HepG2 (cell line): ENCODE data around the gene PSMA7. TPM values are rescaled to one million over a fixed set of nuclear protein-coding genes. Genes with fewer than 3 reads are reported as not detected.

Experiments
- ATF7 ChIP-seq, 2 experiments: fragments of 450-650 bp in 1 of 2; sonication (generic) in 1 of 2; formaldehyde crosslinking in 1 of 2; IDR thresholded peaks; 2 replicates each; pipeline versions ENCODE4 v1.4.0 to v1.6.1; 2016 to 2020; ENCODE audit warnings: antibody characterized with exemption in 1 of 2, mild to moderate bottlenecking in 1 of 2, missing genetic modification reagents in 1 of 2
- DNMT3B ChIP-seq: conservative IDR thresholded peaks from 2 replicates; pipeline ENCODE4 v1.6.1; 2016; ENCODE audit warnings: missing biosample characterization, control low read depth
- FOXA1 ChIP-seq, 2 experiments: fragments of 450-650 bp in 1 of 2; sonication (generic) in 1 of 2; formaldehyde crosslinking in 1 of 2; IDR thresholded peaks; 2 replicates each; pipeline versions ENCODE4 v1.4.0 to v1.6.1; 2016 to 2020; ENCODE audit warnings: missing genetic modification reagents in 1 of 2
- GLMP ChIP-seq: sonication (generic); formaldehyde crosslinking; IDR thresholded peaks from 2 replicates; pipeline ENCODE4 v1.9.0; 2021; ENCODE audit warnings: missing genetic modification reagents, mild to moderate bottlenecking, borderline replicate concordance
- HOXA5 ChIP-seq: sonication (generic); formaldehyde crosslinking; IDR thresholded peaks from 2 replicates; pipeline ENCODE4 v1.4.0; 2020; ENCODE audit warnings: missing genetic modification reagents
- IKZF4 ChIP-seq: sonication (generic); formaldehyde crosslinking; IDR thresholded peaks from 2 replicates; pipeline ENCODE4 v1.5.1; 2020; ENCODE audit warnings: borderline replicate concordance, mild to moderate bottlenecking, low read depth, missing genetic modification reagents; ENCODE audit errors: not compliant biosample characterization
- POLR2A ChIP-seq, 2 experiments: IDR thresholded peaks; 2 replicates each; pipeline ENCODE4 v1.6.1; 2011; ENCODE audit warnings: low read depth in 2 of 2, low read length in 2 of 2, mild to moderate bottlenecking in 1 of 2, moderate library complexity in 1 of 2; ENCODE audit not compliant: insufficient read depth in 1 of 2
- SMAD1 ChIP-seq: sonication (generic); formaldehyde crosslinking; IDR thresholded peaks from 2 replicates; pipeline ENCODE4 v1.4.0; 2020; ENCODE audit warnings: missing genetic modification reagents, low read depth, mild to moderate bottlenecking, borderline replicate concordance
- SP5 ChIP-seq: IDR thresholded peaks from 2 replicates; pipeline ENCODE4 v1.6.1; 2016; ENCODE audit warnings: low read depth, borderline replicate concordance
- TEAD2 ChIP-seq: sonication (generic); formaldehyde crosslinking; IDR thresholded peaks from 2 replicates; pipeline ENCODE4 v1.9.0; 2021; ENCODE audit warnings: missing genetic modification reagents
- ZBTB37 ChIP-seq: sonication (generic); formaldehyde crosslinking; IDR thresholded peaks from 2 replicates; pipeline ENCODE4 v1.4.0; 2020; ENCODE audit warnings: mild to moderate bottlenecking, missing genetic modification reagents
- ZNF142 ChIP-seq: sonication (generic); formaldehyde crosslinking; IDR thresholded peaks from 2 replicates; pipeline ENCODE4 v1.4.0; 2020; ENCODE audit warnings: missing genetic modification reagents
- ZNF354B ChIP-seq: sonication (generic); formaldehyde crosslinking; IDR thresholded peaks from 2 replicates; pipeline ENCODE4 v1.8.0; 2022; ENCODE audit warnings: mild to moderate bottlenecking, missing genetic modification reagents
- ZNF496 ChIP-seq: sonication (generic); formaldehyde crosslinking; IDR thresholded peaks from 2 replicates; pipeline ENCODE4 v1.8.1; 2023; ENCODE audit warnings: mild to moderate bottlenecking, moderate library complexity, missing genetic modification reagents; ENCODE audit not compliant: insufficient replicate concordance
- ZNF639 ChIP-seq: conservative IDR thresholded peaks from 2 replicates; pipeline ENCODE4 v1.6.1; 2018; ENCODE audit warnings: missing genetic modification reagents
- polyA plus RNA-seq, 8 experiments: library from polyadenylated mRNA; depleted of rRNA in 3 of 8; stranded (reverse) in 7 of 8; unstranded in 1 of 8; fragments of >200 nt; fragmentation: Illumina TruSeq in 4 of 8; extraction: Trizol in 4 of 8; gene quantifications; 2 replicates each; pipeline versions ENCODE4 v1.2.1 to v1.2.3, GENCODE V29; 2011 to 2016; ENCODE audit warnings: low read depth in 4 of 8, missing spikeins in 1 of 8, mixed read lengths in 1 of 8; ENCODE audit not compliant: insufficient read depth in 1 of 8
- total RNA-seq, 5 experiments: library from RNA; depleted of rRNA; stranded (reverse); fragments of >200 nt; fragmentation: Illumina TruSeq; extraction: Trizol; gene quantifications; 2 replicates each; pipeline ENCODE4 v1.2.3, GENCODE V29; 2016; ENCODE audit warnings: low read depth in 1 of 5

PSMA7 gene
- total and polyA plus RNA-seq, 2 of the 13 experiments (the other 11 are each of a cell fraction or from before 2014, with no cell fraction given), result 531 to 631 TPM

- TF ChIP-seq ZNF354B (CRISPR knock-in tag) (no peak), POLR2A (IDR thresholded peaks at IDR 0.05; ENCODE audit: insufficient read depth in 1 of 2, low read depth in 2 of 2, low read length in 2 of 2) (no peak), HOXA5 (CRISPR knock-in tag) (no peak), ZBTB37 (0 out of 2 replicates have a peak, but pooled peaks have one; percentile 69), ATF7 (IDR thresholded peaks at IDR 0.05) (no peak), ATF7 (CRISPR knock-in tag; IDR thresholded peaks at IDR 0.05) (no peak), ZNF639 (CRISPR knock-in tag) (no peak), GLMP (CRISPR knock-in tag) (no peak), DNMT3B (CRISPR knock-in tag) (no peak), FOXA1 (IDR thresholded peaks at IDR 0.05) (no peak), FOXA1 (CRISPR knock-in tag; IDR thresholded peaks at IDR 0.05) (peak; percentile 42; the same call in 1 of the 2 replicates), IKZF4 (no peak), ZNF142 (CRISPR knock-in tag) (no peak), SP5 (CRISPR knock-in tag) (no peak), SMAD1 (no peak), ZNF496 (CRISPR knock-in tag) (no peak), TEAD2 (no peak)
These were observed 12.4 kb upstream of the PSMA7 start (continued) for GRCh38 chr20:62155428-62156253.
